ENCODE measurements around the gene HS1BP3. TPM values are rescaled to one million over a fixed set of nuclear protein-coding genes. Genes with fewer than 3 reads are reported as not detected.
A peak's percentile ranks its signal among the peaks of the same experiment; 100 is the strongest.

The HS1BP3 gene
- polyA plus RNA-seq, 2 of the 4 experiments (the other 2 are of a cell fraction): 12.4 to 23.5 TPM

DNA sequence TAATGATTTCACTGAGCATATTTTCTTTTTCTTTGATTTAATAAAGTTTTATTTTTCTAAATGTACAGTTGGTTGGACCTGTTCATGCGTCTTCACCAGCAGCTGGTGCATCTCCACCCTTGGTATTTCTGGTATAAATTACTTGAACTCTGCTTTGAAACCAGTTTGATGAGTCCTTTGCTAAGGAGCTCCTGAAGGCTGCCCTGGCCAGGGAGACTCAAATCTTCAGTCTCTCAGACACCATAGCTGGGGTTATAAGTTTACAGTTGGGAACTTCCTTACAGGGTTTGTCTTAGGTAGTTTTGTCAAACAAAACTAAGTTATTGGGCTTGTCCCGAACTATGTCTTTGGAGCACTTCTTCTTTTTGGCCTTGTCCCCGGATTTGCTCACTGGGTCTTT is 44.7 kb downstream of the HS1BP3 start (continued):
- TF ChIP-seq, protein P1, sequence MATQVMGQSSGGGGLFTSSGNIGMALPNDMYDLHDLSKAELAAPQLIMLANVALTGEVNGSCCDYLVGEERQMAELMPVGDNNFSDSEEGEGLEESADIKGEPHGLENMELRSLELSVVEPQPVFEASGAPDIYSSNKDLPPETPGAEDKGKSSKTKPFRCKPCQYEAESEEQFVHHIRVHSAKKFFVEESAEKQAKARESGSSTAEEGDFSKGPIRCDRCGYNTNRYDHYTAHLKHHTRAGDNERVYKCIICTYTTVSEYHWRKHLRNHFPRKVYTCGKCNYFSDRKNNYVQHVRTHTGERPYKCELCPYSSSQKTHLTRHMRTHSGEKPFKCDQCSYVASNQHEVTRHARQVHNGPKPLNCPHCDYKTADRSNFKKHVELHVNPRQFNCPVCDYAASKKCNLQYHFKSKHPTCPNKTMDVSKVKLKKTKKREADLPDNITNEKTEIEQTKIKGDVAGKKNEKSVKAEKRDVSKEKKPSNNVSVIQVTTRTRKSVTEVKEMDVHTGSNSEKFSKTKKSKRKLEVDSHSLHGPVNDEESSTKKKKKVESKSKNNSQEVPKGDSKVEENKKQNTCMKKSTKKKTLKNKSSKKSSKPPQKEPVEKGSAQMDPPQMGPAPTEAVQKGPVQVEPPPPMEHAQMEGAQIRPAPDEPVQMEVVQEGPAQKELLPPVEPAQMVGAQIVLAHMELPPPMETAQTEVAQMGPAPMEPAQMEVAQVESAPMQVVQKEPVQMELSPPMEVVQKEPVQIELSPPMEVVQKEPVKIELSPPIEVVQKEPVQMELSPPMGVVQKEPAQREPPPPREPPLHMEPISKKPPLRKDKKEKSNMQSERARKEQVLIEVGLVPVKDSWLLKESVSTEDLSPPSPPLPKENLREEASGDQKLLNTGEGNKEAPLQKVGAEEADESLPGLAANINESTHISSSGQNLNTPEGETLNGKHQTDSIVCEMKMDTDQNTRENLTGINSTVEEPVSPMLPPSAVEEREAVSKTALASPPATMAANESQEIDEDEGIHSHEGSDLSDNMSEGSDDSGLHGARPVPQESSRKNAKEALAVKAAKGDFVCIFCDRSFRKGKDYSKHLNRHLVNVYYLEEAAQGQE (IDR thresholded peaks at IDR 0.05): no peak
- TF ChIP-seq KDM1A (IDR thresholded peaks at IDR 0.05; ENCODE audit: low read depth) (no peak), TP53 (CRISPR knock-in tag; IDR thresholded peaks at IDR 0.05) (no peak), HOXB13 (CRISPR knock-in tag; IDR thresholded peaks at IDR 0.05; ENCODE audit: low read depth) (no peak)

DNA sequence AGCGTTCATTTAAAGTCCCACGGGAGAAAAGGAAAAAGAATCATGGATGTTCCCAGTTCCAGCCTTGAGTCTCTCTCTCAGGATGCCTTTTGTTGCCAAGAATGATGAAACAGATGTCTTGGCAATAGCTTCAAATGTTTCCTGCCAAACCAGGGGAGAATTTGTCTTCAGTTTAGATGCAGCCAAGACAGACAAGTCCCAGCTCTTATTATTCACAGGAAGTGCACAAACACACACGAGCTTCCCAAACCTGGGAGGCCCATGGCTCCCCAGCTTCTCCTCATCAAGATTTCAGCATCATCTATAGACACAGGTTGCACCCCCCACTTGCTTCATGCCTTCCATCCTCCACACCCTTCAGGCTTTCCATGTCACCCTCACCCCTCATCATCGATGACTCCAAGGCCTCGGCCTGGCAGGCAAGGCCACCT is 45.9 kb downstream of the HS1BP3 start:
- peaks cover 4% of the 10 kb centered on the region; the same call in 1 of the 3 replicates for H3K4me1 ChIP-seq
- no peak for DNase-seq (ENCODE audit: low read depth in 1 of 2, low spot score in 1 of 2)
- no peak for FAIRE-seq
- H3K4me3 ChIP-seq: no peak overlapping the region
- ChIA-PET POLR2A (interaction anchor here (6.2 kb wide), 1 partner anchor 157 kb away, joined by 43 read pairs; the partner anchor contains the start of gene RHOB), CTCF (interaction anchor here (1.0 to 12.0 kb wide), 8 partner anchors 9 to 314 kb away, joined by 3 to 112 read pairs (median 4); partner anchors contain the start of gene RHOB)
- H3K27ac ChIP-seq: peak overlapping the region in 1 of 2 experiments; percentile 33; a peak in 2 of 6 replicates
- H3K9me3 ChIP-seq: peaks cover 4% of the 10 kb centered on the region
- ATAC-seq: no peak
- 80% methylated on average over 5 of the region's 5 CpGs for WGBS (ENCODE audit: missing lambda C conversion rate)
- no peak overlapping the region for H3K4me2 ChIP-seq
- TF ChIP-seq CHD4 (IDR thresholded peaks at IDR 0.05; ENCODE audit: borderline replicate concordance) (no peak), CBX8 (IDR thresholded peaks at IDR 0.05) (no peak), GATA3 (IDR thresholded peaks at IDR 0.05; ENCODE audit: borderline replicate concordance) (no peak), POLR2A (IDR thresholded peaks at IDR 0.05; ENCODE audit: low read length) (no peak), TFCP2L1 (CRISPR knock-in tag; IDR thresholded peaks at IDR 0.05) (no peak), FOSL2 (IDR thresholded peaks at IDR 0.05) (no peak), FOSL2 (CRISPR knock-in tag; IDR thresholded peaks at IDR 0.05) (no peak), EHMT2 (IDR thresholded peaks at IDR 0.05; ENCODE audit: low read depth) (no peak), MAFK (IDR thresholded peaks at IDR 0.05; ENCODE audit: partially characterized antibody) (no peak), EHF (CRISPR knock-in tag; IDR thresholded peaks at IDR 0.05) (no peak), MAZ (IDR thresholded peaks at IDR 0.05; ENCODE audit: borderline replicate concordance, low read depth, low read length) (no peak), CEBPB (IDR thresholded peaks at IDR 0.05) (no peak), HOXB13 (CRISPR knock-in tag; IDR thresholded peaks at IDR 0.05; ENCODE audit: low read depth) (no peak)
- TF ChIP-seq, protein P2, sequence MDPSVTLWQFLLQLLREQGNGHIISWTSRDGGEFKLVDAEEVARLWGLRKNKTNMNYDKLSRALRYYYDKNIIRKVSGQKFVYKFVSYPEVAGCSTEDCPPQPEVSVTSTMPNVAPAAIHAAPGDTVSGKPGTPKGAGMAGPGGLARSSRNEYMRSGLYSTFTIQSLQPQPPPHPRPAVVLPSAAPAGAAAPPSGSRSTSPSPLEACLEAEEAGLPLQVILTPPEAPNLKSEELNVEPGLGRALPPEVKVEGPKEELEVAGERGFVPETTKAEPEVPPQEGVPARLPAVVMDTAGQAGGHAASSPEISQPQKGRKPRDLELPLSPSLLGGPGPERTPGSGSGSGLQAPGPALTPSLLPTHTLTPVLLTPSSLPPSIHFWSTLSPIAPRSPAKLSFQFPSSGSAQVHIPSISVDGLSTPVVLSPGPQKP (IDR thresholded peaks at IDR 0.05; ENCODE audit: low read depth, low read length): no peak
- TF ChIP-seq, protein P3, sequence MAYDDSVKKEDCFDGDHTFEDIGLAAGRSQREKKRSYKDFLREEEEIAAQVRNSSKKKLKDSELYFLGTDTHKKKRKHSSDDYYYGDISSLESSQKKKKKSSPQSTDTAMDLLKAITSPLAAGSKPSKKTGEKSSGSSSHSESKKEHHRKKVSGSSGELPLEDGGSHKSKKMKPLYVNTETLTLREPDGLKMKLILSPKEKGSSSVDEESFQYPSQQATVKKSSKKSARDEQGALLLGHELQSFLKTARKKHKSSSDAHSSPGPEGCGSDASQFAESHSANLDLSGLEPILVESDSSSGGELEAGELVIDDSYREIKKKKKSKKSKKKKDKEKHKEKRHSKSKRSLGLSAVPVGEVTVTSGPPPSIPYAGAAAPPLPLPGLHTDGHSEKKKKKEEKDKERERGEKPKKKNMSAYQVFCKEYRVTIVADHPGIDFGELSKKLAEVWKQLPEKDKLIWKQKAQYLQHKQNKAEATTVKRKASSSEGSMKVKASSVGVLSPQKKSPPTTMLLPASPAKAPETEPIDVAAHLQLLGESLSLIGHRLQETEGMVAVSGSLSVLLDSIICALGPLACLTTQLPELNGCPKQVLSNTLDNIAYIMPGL (CRISPR knock-in tag; IDR thresholded peaks at IDR 0.05; ENCODE audit: borderline replicate concordance): no peak
- TF ChIP-seq, protein P4, sequence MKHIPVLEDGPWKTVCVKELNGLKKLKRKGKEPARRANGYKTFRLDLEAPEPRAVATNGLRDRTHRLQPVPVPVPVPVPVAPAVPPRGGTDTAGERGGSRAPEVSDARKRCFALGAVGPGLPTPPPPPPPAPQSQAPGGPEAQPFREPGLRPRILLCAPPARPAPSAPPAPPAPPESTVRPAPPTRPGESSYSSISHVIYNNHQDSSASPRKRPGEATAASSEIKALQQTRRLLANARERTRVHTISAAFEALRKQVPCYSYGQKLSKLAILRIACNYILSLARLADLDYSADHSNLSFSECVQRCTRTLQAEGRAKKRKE (CRISPR knock-in tag; IDR thresholded peaks at IDR 0.05; ENCODE audit: low read depth): no peak
- TF ChIP-seq, protein P5, sequence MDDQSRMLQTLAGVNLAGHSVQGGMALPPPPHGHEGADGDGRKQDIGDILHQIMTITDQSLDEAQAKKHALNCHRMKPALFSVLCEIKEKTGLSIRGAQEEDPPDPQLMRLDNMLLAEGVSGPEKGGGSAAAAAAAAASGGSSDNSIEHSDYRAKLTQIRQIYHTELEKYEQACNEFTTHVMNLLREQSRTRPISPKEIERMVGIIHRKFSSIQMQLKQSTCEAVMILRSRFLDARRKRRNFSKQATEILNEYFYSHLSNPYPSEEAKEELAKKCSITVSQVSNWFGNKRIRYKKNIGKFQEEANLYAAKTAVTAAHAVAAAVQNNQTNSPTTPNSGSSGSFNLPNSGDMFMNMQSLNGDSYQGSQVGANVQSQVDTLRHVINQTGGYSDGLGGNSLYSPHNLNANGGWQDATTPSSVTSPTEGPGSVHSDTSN (IDR thresholded peaks at IDR 0.05): no peak

All from A549 (cell line).